Adrenal gland (tissue), 5 donors: ENCODE results near the gene TMPRSS3.

Source experiments
- CTCF ChIP-seq, 6 experiments: fragments of 450-650 bp in 4 of 6; fragments of 200-600 bp in 2 of 6; sonication (generic) in 1 of 6; IDR thresholded peaks; 1 replicate in 5 of 6; 2 replicates in 1 of 6; pipeline versions ENCODE4 v1.5.1 to v1.8.0; 2016 to 2021; ENCODE audit warnings: antibody characterized with exemption in 6 of 6, mild to moderate bottlenecking in 2 of 6, moderate library complexity in 1 of 6
- POLR2A ChIP-seq, 2 donors: fragments of 450-650 bp; IDR thresholded peaks; one replicate each; pipeline ENCODE4 v1.6.1; 2017; ENCODE audit warnings: antibody characterized with exemption in 2 of 2, mild to moderate bottlenecking in 2 of 2, moderate library complexity in 1 of 2
- donor health status: DM: no; HTN: no; CAD: no.

GRCh38 chr21:42352441-42353095, 43.3 kb downstream of the TMPRSS3 start:
- no peak for TF ChIP-seq CTCF (IDR thresholded peaks at IDR 0.05)
- TF ChIP-seq POLR2A (IDR thresholded peaks at IDR 0.05), result no peak
